Right forelimb (tissue), 1 donor: ENCODE results near the gene EPN3.
A peak's percentile ranks its signal among the peaks of the same experiment; 100 is the strongest.

Source experiments
- DNase-seq: peaks from one replicate; pipeline ENCODE4 v3.0.0-alpha.2; 2018

EPN3 gene

DNA sequence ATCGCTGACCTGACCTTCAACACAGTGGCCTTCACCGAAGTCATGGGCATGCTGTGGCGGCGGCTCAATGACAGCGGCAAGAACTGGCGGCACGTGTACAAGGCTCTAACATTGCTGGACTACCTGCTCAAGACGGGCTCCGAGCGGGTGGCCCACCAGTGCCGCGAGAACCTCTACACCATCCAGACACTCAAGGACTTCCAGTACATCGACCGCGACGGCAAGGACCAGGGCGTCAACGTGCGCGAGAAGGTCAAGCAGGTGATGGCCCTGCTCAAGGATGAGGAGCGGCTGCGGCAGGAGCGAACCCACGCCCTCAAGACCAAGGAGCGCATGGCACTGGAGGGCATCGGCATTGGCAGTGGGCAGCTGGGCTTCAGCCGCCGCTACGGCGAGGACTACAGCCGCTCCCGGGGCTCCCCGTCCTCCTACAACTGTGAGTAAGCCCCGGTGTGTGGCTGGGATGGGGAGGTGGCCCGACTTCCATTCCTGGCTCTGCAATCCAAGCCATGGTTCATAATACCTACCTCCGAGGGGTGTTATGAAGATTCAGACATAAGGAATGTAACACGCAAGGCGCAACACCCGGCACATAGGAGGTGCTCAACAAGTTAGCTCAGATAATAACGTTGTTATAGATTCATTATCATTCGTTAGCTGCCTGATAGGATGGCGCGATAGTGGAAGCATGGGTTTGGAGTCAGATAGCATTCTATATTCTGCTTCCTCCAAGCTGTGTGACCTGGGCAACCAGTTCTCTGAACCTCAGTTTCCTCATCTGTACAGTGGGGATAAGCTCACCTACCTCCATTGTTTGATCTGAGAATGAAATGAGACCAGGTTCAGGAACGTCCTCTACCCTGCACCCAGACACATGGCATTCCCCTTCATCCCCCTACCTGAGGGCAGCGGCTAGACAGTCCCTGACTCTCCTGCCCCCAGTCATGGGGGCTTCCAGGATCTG is 4.4 kb downstream of the EPN3 start:
- DNase-seq: no peak

DNA sequence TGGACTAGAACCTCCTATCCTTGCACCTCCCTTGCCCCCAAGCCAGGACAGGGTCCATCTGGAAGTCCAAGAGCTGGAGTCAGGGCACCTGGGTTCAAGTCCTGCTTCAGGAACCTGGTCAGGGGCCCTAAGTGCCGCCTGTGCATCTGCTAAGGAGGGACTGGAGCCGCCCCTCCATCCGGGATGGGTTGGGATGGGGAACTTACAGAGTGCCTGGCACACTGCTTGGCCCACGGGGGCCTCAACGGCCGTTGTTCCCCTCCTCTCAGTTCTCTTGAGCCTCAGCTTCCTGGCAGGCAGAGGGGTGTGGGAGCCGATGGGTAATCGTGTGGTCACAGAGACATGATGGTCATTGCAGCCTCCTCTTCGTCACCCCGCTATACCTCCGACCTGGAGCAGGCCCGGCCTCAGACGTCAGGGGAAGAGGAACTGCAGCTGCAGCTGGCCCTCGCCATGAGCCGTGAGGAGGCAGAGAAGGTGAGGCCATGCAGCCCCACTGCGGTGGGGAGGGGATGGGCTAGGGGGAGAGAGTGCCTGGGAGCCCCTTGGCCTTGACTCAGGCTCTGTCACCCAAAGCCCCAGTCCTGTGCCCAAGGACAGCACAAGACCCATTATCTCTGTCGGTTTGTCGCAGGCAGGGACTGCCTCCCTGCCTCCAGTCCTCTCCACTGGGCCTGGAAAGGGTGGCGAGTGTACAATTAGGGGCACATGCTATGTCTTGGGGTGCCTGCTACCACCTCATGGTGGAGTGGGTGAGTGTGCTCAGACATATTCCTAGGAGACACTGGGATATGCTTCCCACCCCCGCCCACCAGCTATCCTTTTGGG is 5.4 kb downstream of the EPN3 start:
- no peak for DNase-seq

DNA sequence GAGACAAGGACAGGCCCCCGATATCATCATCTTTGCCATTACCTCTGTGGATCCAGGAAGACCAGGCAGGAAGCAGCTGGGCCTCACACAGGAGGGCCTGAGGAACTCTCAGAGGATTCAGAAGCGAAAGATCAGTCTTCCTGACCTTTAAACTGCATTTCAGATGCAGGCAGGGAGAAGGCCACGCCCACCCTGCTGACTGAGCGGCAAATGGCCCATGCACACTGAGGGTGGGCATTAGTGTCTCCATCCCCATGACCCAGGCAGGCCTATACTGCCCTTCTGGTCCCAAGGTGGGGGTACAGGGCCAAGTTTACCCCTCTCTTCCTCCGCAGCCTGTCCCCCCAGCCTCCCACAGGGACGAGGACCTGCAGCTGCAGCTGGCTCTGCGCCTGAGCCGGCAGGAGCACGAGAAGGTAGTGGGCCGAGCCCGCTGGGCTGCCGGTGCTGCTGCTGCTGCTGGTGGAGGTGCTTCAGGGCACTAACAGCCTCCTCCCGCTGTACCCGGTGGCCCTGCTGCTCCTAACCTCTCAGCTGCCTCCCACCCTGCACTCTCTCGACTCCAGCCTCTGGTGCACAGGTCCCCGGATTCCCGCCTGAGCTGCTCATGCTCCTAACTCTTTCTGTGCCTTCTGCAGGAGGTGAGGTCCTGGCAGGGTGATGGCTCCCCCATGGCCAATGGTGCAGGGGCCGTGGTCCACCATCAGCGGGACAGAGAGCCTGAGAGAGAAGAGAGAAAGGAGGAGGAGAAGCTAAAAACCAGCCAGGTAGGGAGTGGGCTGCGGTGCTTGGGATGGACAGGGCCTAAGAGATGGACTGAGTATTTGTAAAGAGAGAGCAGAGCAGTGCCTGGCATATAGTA is 6.2 kb downstream of the EPN3 start:
- no peak for DNase-seq

DNA sequence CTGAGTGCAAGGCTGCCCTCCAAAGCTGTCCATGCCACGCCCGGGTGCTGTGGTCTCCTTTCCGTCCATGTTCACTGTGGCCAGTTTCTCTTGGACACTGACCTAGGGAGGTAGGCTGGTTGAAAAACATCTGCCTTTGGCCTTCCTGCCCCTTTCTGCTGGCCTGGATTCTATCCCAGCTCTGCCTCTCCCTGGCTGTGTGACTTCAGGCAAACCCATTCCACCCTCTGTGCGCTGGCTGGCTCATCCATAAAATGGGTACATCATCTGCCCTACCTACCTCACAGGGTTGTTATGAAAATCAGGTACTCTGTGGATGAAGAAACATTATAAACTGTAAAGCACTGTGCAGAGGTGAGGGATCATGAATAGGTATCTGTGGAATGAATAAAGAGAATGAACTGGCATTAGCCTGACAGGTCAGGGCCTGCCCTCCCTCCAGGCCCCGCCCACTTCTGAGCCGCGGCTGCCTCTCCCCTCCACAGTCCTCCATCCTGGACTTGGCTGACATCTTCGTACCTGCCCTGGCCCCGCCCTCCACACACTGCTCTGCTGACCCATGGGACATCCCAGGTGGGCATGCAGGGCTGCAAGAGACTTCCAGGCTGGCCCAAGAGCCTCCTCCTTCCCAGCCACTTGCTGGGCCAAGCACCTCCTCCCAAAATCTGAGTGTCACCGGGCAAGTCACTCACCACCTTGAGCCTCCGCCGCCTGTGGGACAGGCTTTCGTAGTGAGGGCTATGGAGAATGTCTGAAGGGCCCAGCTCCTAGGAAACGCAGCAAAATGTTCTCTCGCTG is 7.4 kb downstream of the EPN3 start:
- no peak for DNase-seq

DNA sequence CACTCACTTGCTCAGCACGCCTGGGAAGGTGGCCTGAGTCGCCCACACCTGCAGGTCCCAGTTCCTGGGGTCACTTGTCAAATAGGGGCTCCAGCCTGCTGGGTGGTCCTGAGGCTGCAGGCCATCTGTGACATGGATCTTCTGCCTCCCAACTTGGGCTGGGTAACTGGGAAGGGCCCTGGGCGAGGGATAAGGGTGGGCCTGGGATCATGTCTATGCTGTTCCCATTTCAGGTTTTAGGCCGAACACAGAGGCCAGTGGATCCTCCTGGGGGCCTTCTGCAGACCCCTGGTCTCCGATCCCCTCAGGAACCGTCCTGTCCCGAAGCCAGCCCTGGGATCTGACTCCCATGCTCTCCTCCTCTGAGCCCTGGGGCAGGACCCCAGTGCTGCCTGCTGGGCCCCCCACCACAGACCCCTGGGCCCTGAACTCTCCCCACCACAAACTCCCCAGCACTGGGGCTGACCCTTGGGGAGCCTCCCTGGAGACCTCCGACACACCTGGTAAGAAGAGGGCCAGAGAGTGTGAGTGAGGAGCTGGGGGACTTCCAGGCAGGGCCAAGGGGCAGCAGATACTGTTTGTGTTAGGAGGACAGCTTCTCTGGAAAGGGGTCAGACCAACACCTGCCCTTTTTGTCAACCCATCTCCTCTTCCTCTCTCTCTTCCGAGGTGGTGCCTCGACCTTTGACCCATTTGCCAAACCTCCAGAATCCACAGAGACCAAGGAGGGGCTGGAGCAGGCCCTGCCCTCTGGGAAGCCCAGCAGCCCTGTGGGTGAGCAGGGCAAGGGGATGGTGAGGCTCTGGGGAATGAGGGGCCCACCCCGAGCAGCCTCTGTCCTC is 8.2 kb downstream of the EPN3 start:
- DNase-seq: no peak

DNA sequence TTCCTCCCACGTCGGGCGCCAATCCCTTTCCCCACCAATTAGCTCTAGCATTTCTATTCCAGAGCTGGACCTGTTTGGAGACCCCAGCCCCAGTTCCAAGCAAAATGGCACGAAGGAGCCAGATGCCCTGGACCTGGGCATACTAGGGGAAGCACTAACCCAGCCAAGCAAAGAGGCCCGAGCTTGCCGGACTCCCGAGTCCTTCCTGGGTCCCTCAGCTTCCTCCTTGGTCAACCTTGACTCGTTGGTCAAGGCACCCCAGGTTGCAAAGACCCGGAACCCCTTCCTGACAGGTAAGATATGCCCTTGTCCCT is 8.8 kb downstream of the EPN3 start:
- no peak for DNase-seq

DNA sequence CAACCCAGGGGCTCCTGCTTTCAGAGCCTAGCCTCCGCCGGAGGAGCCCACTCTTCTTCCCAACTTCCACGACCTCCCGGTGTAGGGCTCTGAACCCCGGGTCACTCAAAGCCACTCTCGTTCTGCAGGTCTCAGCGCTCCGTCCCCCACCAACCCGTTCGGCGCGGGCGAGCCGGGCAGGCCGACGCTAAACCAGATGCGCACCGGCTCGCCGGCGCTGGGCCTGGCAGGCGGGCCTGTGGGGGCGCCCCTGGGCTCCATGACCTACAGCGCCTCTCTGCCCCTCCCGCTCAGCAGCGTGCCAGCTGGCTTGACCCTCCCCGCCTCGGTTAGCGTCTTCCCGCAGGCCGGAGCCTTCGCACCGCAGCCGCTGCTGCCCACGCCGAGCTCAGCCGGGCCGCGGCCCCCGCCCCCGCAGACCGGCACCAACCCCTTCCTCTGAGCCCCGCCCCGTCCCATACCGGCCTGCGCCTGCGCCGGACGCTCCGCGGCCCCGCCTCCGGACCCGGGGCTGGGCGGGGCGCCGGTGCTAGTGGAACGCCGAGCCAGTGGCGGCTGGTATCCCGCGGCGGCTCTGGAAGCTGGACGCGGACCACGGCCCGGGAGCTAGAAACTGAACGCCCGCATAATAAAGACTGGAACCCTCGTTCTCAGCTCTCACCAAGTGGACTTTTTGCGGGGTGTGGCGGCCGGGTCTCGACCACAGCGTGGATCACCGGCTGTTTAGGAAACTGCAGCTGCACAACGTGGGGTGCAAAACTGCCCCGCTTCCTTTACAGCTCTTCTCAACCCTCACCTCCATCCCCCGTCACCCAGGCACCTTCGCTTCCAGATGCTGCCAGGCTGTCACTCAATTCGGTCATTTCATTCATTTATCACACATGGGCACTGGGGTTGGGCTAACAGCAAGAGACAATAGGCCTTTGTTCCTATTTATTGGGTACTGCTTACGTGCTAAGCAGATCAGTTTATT is 9.5 kb downstream of the EPN3 start:
- peak; percentile 90 for DNase-seq

DNA sequence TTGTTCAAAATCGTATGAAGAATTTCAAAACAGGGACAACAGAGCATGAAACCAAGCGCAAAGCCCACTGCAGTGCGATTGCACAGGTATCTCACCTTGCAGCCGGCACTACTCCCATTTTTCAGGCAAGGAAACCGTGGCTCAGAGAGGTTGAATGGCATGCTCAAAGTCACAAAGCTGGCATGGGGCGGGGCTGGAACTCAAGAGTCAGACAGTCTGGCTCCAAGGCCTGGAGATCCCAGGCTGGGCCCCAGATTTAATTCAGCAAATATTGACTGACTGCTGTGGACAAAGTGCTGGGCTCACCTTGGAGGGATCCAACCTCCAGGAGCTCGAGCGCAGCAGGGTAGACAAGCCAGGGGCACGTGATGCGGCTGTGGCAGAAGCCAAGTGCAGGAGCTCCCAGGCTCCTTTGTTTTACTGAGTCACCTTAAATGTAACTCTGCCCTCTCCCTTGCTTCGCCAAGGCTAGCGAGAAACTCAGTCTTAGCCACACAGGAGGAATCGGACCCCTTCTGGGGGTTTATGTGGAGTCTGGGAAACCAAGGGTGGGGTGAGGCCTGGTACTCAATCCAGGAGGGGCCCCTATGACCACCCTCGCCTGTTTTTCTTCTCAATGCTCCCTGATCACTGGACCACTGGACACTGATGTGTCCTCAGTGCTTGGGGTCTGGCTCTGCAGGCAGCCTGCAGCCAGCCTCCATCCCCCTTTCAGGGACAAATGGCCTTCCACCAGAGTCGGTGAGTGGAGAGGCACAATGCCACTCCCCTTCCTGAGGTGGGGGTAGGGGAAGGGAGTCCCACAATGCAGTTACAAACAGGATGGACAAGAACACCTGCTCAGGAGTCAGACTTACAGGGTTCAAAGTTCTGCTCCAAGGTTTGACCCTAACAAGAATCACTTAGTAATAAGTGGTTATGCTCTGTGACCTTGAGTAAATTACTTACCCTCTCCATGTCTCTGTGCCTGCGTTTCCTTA is 10.6 kb downstream of the EPN3 start:
- no peak for DNase-seq

DNA sequence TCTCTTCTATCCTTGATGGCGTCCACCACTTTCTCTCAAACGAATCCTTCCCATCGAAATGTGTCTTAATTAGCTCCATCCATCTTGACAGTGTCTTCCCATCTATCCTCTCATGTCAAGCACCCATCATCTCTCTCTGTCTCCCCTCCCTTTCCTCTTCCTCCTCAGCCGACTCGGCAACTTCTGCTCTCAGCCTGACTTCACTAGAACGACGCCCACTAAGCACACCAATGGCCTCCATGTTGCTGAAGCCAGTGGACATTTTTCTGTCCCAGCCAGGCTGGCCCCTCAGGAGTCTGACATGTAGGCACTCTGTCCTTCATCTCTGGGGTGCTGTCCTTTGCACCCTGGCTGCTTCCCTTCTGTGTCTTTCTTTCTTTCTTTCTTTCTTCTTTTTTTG is 12.0 kb downstream of the EPN3 start:
- no peak for DNase-seq

DNA sequence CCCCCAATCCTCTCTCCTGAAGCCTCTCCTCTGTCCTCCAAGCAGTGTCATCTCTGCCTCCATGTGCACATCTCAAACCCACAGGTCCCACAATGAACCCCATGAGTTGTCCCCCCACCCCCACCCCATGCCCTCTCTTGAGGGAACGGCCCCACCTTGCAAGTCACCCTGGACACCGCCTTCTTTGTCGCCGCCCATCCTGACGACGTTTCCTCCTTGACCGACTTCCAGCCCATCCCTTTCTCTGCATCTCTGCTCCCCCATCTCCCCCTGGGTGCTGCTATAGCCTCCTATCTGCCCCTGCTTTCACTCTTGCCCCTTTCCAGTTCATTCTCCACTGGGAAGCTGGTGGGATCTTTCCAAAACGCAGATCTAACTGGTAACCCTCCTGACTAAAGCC is 12.8 kb downstream of the EPN3 start:
- DNase-seq: no peak

DNA sequence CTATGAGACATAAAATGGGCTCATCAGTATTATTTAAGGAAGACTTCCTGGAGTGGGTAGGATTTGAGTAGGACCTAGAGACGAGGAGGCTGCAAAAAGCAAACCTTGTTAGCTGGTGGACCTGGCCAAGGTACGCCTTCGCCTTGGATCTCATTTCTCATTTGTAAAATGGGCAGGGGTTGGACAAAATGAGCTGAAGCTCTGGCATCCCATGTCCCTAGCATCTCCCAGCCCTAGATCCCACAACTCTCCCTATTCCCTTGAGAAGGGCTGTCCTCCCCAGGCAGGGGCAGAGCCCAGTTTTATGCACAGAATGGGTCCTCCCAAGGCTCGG is 14.1 kb downstream of the EPN3 start:
- no peak for DNase-seq

DNA sequence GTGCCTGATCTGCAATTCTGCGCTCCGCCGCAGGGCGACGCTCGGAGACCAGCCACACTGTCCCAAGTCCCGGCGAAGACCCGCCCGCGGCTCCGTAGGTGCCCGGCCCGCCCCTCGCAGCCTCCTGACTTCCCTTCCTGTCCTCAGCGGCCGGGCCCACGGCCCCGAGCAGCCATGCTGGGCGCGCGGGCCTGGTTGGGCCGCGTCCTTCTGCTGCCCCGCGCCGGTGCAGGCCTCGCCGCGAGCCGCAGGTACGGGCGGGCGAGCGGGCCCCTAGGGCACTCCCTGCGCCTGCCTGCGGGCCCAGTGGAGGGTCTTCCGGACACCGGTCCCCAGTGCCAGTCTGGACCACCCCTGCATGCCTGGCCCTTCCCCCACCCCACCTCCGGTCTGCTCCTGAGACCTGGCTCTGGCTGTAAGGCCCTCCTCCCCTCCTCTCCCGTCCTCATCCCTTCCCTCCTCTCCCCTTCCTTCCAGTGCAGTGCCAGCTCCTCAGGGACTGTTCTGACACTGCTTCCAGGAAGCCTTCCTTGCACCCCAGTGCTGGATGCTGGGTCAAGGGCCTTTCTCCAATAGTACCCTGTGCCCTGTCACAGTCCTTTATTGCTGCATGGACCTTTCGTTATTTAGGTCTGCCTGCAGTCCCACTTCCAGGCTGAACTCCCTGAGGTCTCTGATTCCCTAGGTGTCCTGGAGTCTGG is 14.7 kb downstream of the EPN3 start, which contains the start of gene SPATA20:
SPATA20 (plus strand) TSS at position 140 of the 701 bp plus-strand sequence; CDS start at position 175, 35 bp downstream.
- DNase-seq: peak; percentile 92

DNA sequence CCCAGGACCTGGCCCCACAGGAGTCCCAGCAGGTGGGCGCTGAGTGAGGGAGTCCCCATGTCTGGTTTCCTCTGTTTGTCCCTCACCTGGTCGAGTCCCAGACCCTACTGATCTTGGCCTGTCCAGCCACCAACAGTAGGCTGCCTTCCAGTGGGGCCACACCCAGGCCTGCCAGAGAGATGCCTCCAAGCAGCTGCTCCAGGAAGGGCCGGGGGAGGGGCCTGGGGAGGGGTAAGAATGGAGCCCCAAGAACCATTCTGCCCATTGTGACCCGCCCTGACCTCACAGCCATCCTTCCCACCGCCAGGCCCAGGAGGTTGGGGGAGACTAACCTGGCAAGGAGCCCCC is 15.2 kb downstream of the EPN3 start:
- no peak for DNase-seq

DNA sequence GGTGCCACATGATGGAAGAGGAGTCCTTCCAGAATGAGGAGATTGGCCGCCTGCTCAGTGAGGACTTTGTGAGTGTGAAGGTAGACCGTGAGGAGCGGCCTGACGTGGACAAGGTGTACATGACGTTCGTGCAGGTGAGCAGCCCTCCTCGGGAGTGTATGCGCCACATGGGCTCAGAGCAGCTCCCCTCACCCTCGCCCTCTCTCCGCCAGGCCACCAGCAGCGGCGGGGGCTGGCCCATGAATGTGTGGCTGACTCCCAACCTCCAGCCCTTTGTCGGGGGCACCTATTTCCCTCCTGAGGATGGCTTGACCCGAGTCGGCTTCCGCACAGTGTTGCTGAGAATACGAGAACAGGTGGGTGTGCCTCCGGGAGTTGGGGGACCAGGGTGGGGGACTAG is 16.3 kb downstream of the EPN3 start:
- no peak for DNase-seq

DNA sequence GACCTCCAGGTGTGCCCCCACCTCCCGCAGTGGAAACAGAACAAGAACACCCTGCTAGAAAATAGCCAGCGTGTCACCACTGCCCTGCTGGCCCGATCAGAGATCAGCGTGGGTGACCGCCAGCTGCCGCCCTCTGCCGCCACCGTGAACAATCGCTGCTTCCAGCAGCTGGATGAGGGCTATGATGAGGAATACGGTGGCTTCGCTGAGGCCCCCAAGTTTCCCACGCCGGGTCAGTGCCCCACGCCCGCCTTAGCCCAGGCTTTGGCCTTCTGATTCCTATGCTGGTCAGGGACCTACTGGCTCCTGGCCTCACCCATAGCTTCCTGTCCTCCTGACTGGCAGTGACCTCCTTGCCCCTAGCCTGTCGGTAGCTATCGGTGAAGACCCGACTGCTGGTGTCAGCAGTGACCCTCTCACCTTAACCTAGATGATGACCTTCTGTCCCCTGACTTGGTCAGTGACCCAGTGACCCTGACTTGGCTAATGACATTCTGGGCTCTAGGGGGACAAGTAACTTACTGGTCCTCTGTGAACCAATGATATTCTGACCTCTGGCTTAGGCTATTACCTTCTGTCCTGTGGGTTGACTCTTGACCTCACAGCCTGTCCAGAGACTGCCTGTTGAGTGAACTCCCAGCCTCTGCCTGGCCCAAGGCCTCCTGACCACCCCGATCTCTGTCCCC is 16.9 kb downstream of the EPN3 start:
- DNase-seq: no peak

DNA sequence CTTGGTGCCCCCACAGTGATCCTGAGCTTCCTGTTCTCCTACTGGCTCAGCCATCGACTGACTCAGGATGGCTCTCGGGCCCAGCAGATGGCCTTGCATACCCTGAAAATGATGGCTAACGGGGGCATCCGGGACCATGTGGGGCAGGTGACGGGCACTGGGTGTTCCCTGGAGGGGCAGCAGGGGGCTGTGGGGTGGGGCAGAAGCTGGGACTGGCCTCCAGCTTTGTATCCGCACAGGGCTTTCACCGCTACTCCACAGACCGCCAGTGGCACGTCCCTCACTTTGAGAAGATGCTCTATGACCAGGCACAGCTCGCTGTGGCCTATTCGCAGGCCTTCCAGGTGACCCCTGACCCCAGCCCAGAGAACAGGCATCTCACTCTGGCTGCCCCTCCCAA is 17.4 kb downstream of the EPN3 start:
- DNase-seq: no peak

DNA sequence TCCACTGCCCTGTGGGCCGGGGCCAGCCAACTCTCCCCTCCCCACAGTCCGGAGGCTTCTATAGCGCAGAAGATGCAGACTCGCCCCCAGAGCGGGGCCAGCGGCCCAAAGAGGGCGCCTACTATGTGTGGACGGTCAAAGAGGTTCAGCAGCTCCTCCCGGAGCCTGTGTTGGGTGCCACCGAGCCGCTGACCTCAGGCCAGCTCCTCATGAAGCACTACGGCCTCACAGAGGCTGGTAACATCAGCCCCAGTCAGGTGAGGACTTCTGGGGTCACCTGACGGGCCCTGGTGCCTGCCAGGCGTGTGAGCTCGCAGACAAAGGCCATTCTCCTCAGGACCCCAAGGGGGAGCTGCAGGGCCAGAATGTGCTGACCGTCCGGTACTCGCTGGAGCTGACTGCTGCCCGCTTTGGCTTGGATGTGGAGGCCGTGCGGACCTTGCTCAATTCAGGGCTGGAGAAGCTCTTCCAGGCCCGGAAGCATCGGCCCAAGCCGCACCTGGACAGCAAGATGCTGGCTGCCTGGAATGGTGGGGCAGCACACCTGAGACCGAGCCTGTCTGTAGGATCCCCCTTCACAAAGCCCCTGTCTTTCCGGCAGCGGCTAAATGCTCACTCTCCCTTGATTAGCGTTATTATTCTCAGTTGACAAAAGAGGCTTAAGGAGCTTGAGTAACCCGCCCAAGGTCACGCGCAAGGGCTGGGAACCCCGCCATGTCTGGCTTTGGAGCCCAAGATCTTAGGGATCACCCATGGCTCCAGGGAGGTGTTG is 18.3 kb downstream of the EPN3 start:
- peak; percentile 86 for DNase-seq
